IPS-15b (cell line): ENCODE results near the gene VSTM5.

Experiments used
- H3K27me3 ChIP-seq: one replicate; pipeline ENCODE4 v1.6.1; 2013; ENCODE audit warnings: low read length; ENCODE audit not compliant: control insufficient read depth, insufficient read depth
- H3K36me3 ChIP-seq: one replicate; pipeline ENCODE4 v1.6.1; 2013; ENCODE audit warnings: low read length; ENCODE audit not compliant: control insufficient read depth, insufficient read depth
- H3K4me1 ChIP-seq: one replicate; pipeline ENCODE4 v1.6.1; 2013; ENCODE audit warnings: mild to moderate bottlenecking, low read length; ENCODE audit not compliant: control insufficient read depth, insufficient read depth
- H3K4me3 ChIP-seq: one replicate; pipeline ENCODE4 v1.5.1; 2013; ENCODE audit warnings: low read depth, low read length
- H3K9ac ChIP-seq: one replicate; pipeline ENCODE4 v1.6.1; 2013; ENCODE audit warnings: low read depth, mild to moderate bottlenecking, low read length
- H3K9me3 ChIP-seq: one replicate; pipeline ENCODE4 v1.6.1; 2013; ENCODE audit warnings: mild to moderate bottlenecking, low read length; ENCODE audit not compliant: control insufficient read depth, insufficient read depth

VSTM5 gene

DNA sequence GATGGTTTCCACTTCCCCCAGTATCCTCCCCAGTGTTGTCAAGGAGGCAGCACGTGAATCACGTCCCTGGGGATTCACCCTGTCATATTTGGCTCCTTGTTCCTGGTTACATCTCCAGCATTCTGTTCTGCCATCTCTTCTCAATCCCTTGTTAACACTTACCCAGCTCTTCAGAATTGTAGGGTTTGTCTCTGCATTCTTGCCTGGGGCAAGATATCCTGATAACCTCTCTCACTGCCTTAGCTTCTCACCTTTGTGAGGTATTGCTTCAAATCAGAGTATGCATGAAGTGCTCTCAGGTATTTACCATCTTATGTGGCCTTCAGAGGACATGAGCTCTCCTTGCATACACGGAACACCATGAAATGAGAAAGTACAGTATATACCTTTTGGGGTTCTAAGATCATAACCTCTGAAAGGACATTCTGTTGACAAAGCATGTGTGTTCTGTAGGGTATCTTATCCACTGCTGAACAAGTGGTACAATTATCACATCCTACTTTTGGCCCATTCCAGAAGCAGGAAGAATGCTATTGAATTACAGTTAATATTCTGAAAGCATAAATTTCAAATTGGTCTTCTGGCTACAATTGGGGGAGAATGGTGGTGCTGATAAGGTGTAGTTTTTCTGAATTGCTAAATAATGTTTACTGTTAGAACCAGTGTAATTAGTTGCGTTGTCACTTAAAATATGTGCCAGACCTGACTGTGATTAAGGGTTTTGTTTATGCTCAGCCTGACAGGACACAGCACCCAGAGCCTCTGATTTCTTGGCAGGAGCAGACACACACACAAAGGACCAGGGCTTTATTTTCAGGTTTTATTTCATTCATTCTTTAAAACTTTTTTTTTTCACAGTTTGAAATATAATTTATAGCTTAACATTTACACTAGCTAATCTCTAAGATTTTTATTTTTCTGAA is 32.7 kb downstream of the VSTM5 start:
- no peaks in the 10 kb centered on the region for H3K27me3 ChIP-seq
- H3K4me3 ChIP-seq, result no peak overlapping the region
- peaks cover 3% of the 10 kb centered on the region for H3K36me3 ChIP-seq
- H3K9me3 ChIP-seq, result no peaks in the 10 kb centered on the region
- peaks cover 7% of the 10 kb centered on the region for H3K4me1 ChIP-seq
- H3K9ac ChIP-seq, result no peak overlapping the region

DNA sequence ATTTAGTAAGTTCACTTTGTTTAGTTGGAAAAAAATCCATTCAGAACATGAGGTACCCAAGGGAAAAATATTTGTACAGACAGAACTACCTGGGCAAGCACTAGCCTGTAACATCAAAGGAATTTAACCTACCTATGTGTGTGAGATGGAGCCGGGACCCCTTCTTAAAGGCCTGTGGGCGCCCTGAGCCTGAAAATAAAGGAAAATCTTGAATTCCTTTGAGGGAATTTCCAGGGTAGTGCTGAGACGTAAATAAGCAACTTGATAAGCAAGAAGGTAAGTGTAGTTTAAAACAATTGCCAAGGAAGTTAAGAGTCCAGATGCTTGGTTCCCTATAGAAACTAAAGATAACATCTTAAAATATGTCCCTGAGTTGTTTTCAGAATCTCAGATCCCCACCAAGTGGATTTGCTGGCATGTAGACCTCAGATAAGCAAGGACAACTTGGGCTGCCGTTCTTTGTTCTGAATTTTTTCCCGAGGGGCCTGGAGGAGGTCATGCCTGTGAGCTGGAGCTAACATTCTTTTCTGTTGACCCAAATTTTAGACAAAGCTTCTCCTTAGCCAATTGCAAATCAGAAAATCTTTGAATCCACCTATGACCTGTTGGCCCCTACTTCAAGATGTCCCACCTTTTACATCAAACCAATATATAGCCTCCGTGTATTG is 35.3 kb downstream of the VSTM5 start:
- Histone ChIP-seq H3K9ac (no peak overlapping the region), H3K4me1 (peaks cover 1% of the 10 kb centered on the region), H3K4me3 (no peak overlapping the region), H3K36me3 (peaks cover 9% of the 10 kb centered on the region), H3K27me3 (no peaks in the 10 kb centered on the region), H3K9me3 (no peaks in the 10 kb centered on the region)

DNA sequence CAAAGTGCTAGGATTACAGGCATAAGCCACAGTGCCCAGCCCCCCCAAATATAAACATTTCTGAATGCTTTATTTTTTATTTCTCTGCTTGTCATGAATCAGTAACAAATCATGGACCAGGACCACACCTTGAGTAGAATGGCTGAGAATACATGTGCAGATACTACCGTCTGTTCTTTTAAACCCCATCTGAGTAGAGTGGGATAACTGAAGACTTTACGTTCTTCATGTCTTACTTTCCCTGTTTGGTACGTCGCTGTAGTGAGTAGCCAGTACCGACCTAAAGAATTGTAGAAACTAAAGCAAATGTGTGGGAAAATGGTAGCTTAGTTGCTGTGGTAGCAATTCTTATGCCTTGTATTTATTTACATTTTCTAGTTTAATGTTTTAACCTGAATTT is 36.4 kb downstream of the VSTM5 start:
- Histone ChIP-seq H3K9me3 (no peaks in the 10 kb centered on the region), H3K36me3 (peaks cover 14% of the 10 kb centered on the region), H3K4me1 (no peaks in the 10 kb centered on the region), H3K4me3 (no peak overlapping the region), H3K27me3 (no peaks in the 10 kb centered on the region), H3K9ac (no peak overlapping the region)

- Histone ChIP-seq H3K4me3 (no peak overlapping the region), H3K27me3 (no peaks in the 10 kb centered on the region), H3K9me3 (no peaks in the 10 kb centered on the region), H3K9ac (no peak overlapping the region), H3K4me1 (no peaks in the 10 kb centered on the region), H3K36me3 (peaks cover 23% of the 10 kb centered on the region)
Measured at GRCh38 chr11:93807980-93808379, 42.4 kb downstream of the VSTM5 start.

GRCh38 chr11:93804879-93805278 is 45.5 kb downstream of the VSTM5 start:
- Histone ChIP-seq H3K9ac (no peak overlapping the region), H3K9me3 (no peaks in the 10 kb centered on the region), H3K4me3 (no peak overlapping the region), H3K36me3 (peaks cover 15% of the 10 kb centered on the region), H3K27me3 (no peaks in the 10 kb centered on the region), H3K4me1 (no peaks in the 10 kb centered on the region)

DNA sequence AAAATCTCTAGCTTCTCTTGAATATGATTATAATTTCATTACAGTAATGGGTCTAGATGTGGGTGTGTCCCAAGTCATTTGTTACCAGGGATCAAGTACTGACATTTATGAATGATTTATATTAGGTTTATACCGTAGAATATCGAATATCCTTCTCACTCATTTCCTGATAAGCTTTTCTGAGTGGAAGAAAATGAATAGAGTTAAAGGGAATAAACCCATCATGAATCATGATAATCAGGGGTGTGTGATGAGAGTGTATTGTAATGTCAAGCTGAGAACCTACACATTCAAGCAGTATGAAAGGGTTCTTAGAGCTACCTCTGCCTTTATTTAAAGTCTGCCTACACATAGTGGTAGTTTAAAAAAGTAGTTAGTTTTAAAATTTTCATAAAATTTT is 49.1 kb downstream of the VSTM5 start:
- H3K27me3 ChIP-seq, result no peaks in the 10 kb centered on the region
- H3K36me3 ChIP-seq, result peaks cover 16% of the 10 kb centered on the region

GRCh38 chr11:93796441-93797231 is 53.8 kb downstream of the VSTM5 start:
- Histone ChIP-seq H3K4me3 (no peak overlapping the region), H3K36me3 (peaks cover 34% of the 10 kb centered on the region)

More for the DNA sequence above, 49.1 kb downstream of the VSTM5 start:
- H3K9me3 ChIP-seq, result no peaks in the 10 kb centered on the region
- H3K4me1 ChIP-seq, result no peaks in the 10 kb centered on the region
- H3K4me3 ChIP-seq, result no peak overlapping the region
- no peak overlapping the region for H3K9ac ChIP-seq

DNA sequence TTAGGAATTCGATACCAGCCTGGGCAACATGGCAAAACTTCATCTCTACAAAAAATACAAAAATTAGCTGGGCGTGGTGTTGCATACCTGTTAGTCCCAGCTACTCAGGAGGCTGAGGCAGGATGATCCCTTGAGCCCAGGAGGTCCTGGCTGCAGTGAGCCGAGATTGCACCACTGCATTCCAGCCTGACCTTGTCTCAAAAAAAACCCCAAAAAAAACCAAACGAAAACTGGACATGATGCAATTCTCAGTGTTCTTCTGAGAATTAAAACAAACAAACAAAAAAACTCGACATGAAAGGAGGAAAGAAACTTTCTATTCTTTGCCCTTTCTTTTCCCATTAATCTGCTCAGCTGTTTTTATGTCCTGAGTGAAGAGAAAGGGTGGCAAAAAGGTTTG is 58.9 kb downstream of the VSTM5 start:
- Histone ChIP-seq H3K4me1 (no peaks in the 10 kb centered on the region), H3K9ac (no peak overlapping the region), H3K9me3 (no peaks in the 10 kb centered on the region), H3K36me3 (peaks cover 35% of the 10 kb centered on the region), H3K27me3 (no peaks in the 10 kb centered on the region), H3K4me3 (no peak overlapping the region)

More at GRCh38 chr11:93796441-93797231, 53.8 kb downstream of the VSTM5 start:
- no peaks in the 10 kb centered on the region for H3K9me3 ChIP-seq
- no peak overlapping the region for H3K9ac ChIP-seq
- H3K27me3 ChIP-seq, result no peaks in the 10 kb centered on the region
- H3K4me1 ChIP-seq, result no peaks in the 10 kb centered on the region

- Histone ChIP-seq H3K4me3 (peak overlapping the region; percentile 93), H3K9ac (peak overlapping the region; percentile 97), H3K4me1 (peaks cover 2% of the 10 kb centered on the region), H3K9me3 (no peaks in the 10 kb centered on the region), H3K36me3 (peaks cover 5% of the 10 kb centered on the region), H3K27me3 (no peaks in the 10 kb centered on the region)
Measured at GRCh38 chr11:93784935-93785360, 65.5 kb downstream of the VSTM5 start.

GRCh38 chr11:93784145-93784934 is 66.1 kb downstream of the VSTM5 start, which contains the start of gene MED17:
TSS of gene MED17 (plus strand) at chr11:93784282. CDS start at chr11:93784514, 232 bp downstream.
- H3K4me1 ChIP-seq, result peaks cover 2% of the 10 kb centered on the region
- peak within 1 kb of the TSS; percentile 93 for H3K4me3 ChIP-seq
- no peaks in the 10 kb centered on the region for H3K9me3 ChIP-seq
- no peaks in the 10 kb centered on the region for H3K27me3 ChIP-seq
- peak within 1 kb of the TSS; percentile 97 for H3K9ac ChIP-seq
- peaks cover 5% of the 10 kb centered on the region for H3K36me3 ChIP-seq

GRCh38 chr11:93783765-93784144 is 66.7 kb downstream of the VSTM5 start:
- Histone ChIP-seq H3K9ac (peak overlapping the region; percentile 66), H3K4me3 (peak overlapping the region; percentile 93), H3K27me3 (no peaks in the 10 kb centered on the region), H3K9me3 (no peaks in the 10 kb centered on the region), H3K4me1 (peaks cover 2% of the 10 kb centered on the region), H3K36me3 (peaks cover under 1% of the 10 kb centered on the region)
